ENCODE results near the gene GLTPD2. TPM values are rescaled to one million over a fixed set of nuclear protein-coding genes. Genes with fewer than 3 reads are reported as not detected.
A peak's percentile ranks its signal among the peaks of the same experiment; 100 is the strongest.

Gene GLTPD2
- total RNA-seq, 6 experiments from 2014 or later = not detected

GRCh38 chr17:4789951-4790704 is 1.4 kb downstream of the GLTPD2 start:
- TF ChIP-seq CTCF (IDR thresholded peaks at IDR 0.05) = peak; percentile 87
- H3K4me1 Mint-ChIP-seq (ENCODE audit: low read depth) = peaks cover 32% of the 10 kb centered on the region
- no peaks in the 10 kb centered on the region for H3K9me3 Mint-ChIP-seq
- H3K36me3 Mint-ChIP-seq (ENCODE audit: low read depth) = no peaks in the 10 kb centered on the region
- peaks cover 8% of the 10 kb centered on the region for H3K27me3 Mint-ChIP-seq (ENCODE audit: insufficient read depth)
- H3K4me3 Mint-ChIP-seq = peak overlapping the region; percentile 81
- H3K27ac Mint-ChIP-seq = peak overlapping the region; percentile 83
- peak; percentile 95 for DNase-seq

- TF ChIP-seq CTCF (IDR thresholded peaks at IDR 0.05) = no peak
- H3K9me3 Mint-ChIP-seq = no peaks in the 10 kb centered on the region
- H3K4me3 Mint-ChIP-seq = peak overlapping the region; percentile 81
- H3K27me3 Mint-ChIP-seq (ENCODE audit: insufficient read depth) = peaks cover 7% of the 10 kb centered on the region
- peaks cover 37% of the 10 kb centered on the region for H3K4me1 Mint-ChIP-seq (ENCODE audit: low read depth)
- no peak for DNase-seq
- peak overlapping the region; percentile 83 for H3K27ac Mint-ChIP-seq
- no peaks in the 10 kb centered on the region for H3K36me3 Mint-ChIP-seq (ENCODE audit: low read depth)
These were observed 1.9 kb downstream of the GLTPD2 start for GRCh38 chr17:4790705-4791088.

- Mint-ChIP-seq H3K4me1 (ENCODE audit: low read depth) (peaks cover 18% of the 10 kb centered on the region), H3K9me3 (no peaks in the 10 kb centered on the region), H3K27ac (peak overlapping the region; percentile 95), H3K4me3 (peak overlapping the region; percentile 98), H3K27me3 (ENCODE audit: insufficient read depth) (no peaks in the 10 kb centered on the region; the same call in 1 of the 2 replicates), H3K36me3 (ENCODE audit: low read depth) (peaks cover 22% of the 10 kb centered on the region)
- DNase-seq = no peak
- no peak for TF ChIP-seq CTCF (IDR thresholded peaks at IDR 0.05)
These were observed 6.4 kb downstream of the GLTPD2 start for GRCh38 chr17:4795168-4795567.

- H3K9me3 Mint-ChIP-seq = no peaks in the 10 kb centered on the region
- no peak for TF ChIP-seq CTCF (IDR thresholded peaks at IDR 0.05)
- H3K4me3 Mint-ChIP-seq = peak overlapping the region; percentile 98
- H3K4me1 Mint-ChIP-seq (ENCODE audit: low read depth) = peaks cover 9% of the 10 kb centered on the region
- H3K36me3 Mint-ChIP-seq (ENCODE audit: low read depth) = peaks cover 22% of the 10 kb centered on the region
- no peaks in the 10 kb centered on the region; the same call in 1 of the 2 replicates for H3K27me3 Mint-ChIP-seq (ENCODE audit: insufficient read depth)
- peak; percentile 38 for DNase-seq
- peak overlapping the region; percentile 95 for H3K27ac Mint-ChIP-seq
These were observed 7.8 kb downstream of the GLTPD2 start for GRCh38 chr17:4796552-4796920.

GRCh38 chr17:4800462-4801196 is 11.9 kb downstream of the GLTPD2 start:
- H3K36me3 Mint-ChIP-seq (ENCODE audit: low read depth) = peaks cover 22% of the 10 kb centered on the region
- no peak overlapping the region for H3K27ac Mint-ChIP-seq
- H3K4me1 Mint-ChIP-seq (ENCODE audit: low read depth) = peaks cover 5% of the 10 kb centered on the region
- no peaks in the 10 kb centered on the region for H3K9me3 Mint-ChIP-seq
- no peaks in the 10 kb centered on the region; the same call in 1 of the 2 replicates for H3K27me3 Mint-ChIP-seq (ENCODE audit: insufficient read depth)
- no peak for TF ChIP-seq CTCF (IDR thresholded peaks at IDR 0.05)
- H3K4me3 Mint-ChIP-seq = no peak overlapping the region
- DNase-seq = no peak

Data from HFFc6 (cell line).